Liver (tissue), 3 donors: ENCODE measurements around the gene CCSAP.

Experiments
- ATF3 ChIP-seq: IDR thresholded peaks from 2 replicates; pipeline ENCODE4 v1.6.1; 2016; ENCODE audit warnings: antibody characterized with exemption
- CTCF ChIP-seq: fragments of 150-350 bp; IDR thresholded peaks from 2 replicates; pipeline ENCODE4 v1.5.1; 2017; ENCODE audit warnings: improper control_type of control experiment, low read depth, low read length; ENCODE audit not compliant: missing input control
- GABPA ChIP-seq, 2 donors: IDR thresholded peaks in 1 of 2; conservative IDR thresholded peaks in 1 of 2; 2 replicates each; pipeline ENCODE4 v1.6.1; 2016; ENCODE audit warnings: antibody characterized with exemption in 2 of 2, mild to moderate bottlenecking in 1 of 2, moderate library complexity in 1 of 2
- REST ChIP-seq: IDR thresholded peaks from 2 replicates; pipeline ENCODE4 v1.6.1; 2016; ENCODE audit warnings: antibody characterized with exemption, mild to moderate bottlenecking
- donor health status: healthy.
- donor health status: healthy.

- TF ChIP-seq CTCF, result no peak
- no peak for TF ChIP-seq REST
- no peak for TF ChIP-seq GABPA (IDR thresholded peaks at IDR 0.05 in 1 of 2, conservative IDR thresholded peaks at IDR 0.05 in 1 of 2)
- TF ChIP-seq ATF3, result no peak
Observed at GRCh38 chr1:229286099-229286766, 56.6 kb downstream of the CCSAP start.
